Gastrocnemius medialis (tissue), 4 donors: Measurements from ENCODE around the gene RERE. TPM values are rescaled to one million over a fixed set of nuclear protein-coding genes. Genes with fewer than 3 reads are reported as not detected.

Experiments used
- ATAC-seq, 2 donors: fragments of 150-250 bp; one replicate each; pipeline ENCODE4 v1.9.1; 2016
- DNase-seq, 2 donors: peaks; one replicate each; pipeline ENCODE4 v3.0.0-alpha.2; 2019
- H3K27ac ChIP-seq, 4 donors: fragments of 200-600 bp; sonication (generic); 1 replicate in 1 of 4; 2 replicates in 3 of 4; pipeline ENCODE4 v1.5.1; 2016 to 2018; ENCODE audit warnings: mild to moderate bottlenecking in 2 of 4, moderate library complexity in 1 of 4
- H3K27me3 ChIP-seq, 3 donors: fragments of 200-600 bp; sonication (generic) in 2 of 3; 1 replicate in 1 of 3; 2 replicates in 2 of 3; pipeline versions ENCODE4 v1.5.1 to v1.6.0; 2016 to 2019; ENCODE audit warnings: mild to moderate bottlenecking in 1 of 3, moderate library complexity in 1 of 3
- H3K36me3 ChIP-seq, 2 donors: fragments of 200-600 bp; sonication (generic) in 1 of 2; one replicate each; pipeline ENCODE4 v1.5.1; 2017 to 2018
- H3K4me1 ChIP-seq, 2 donors: fragments of 200-600 bp; sonication (generic) in 1 of 2; one replicate each; pipeline ENCODE4 v1.5.1; 2016 to 2017; ENCODE audit warnings: mild to moderate bottlenecking in 2 of 2
- H3K4me3 ChIP-seq, 4 donors: fragments of 200-600 bp; sonication (generic) in 3 of 4; 1 replicate in 1 of 4; 2 replicates in 3 of 4; pipeline ENCODE4 v1.5.1; 2016 to 2019; ENCODE audit warnings: mild to moderate bottlenecking in 2 of 4
- H3K9me3 ChIP-seq, 3 donors: fragments of 200-600 bp; sonication (generic) in 2 of 3; 1 replicate in 1 of 3; 2 replicates in 2 of 3; pipeline ENCODE4 v1.5.1; 2016 to 2019
- CTCF ChIP-seq, 5 experiments: fragments of 450-650 bp in 3 of 5; fragments of 200-600 bp in 2 of 5; sonication (generic) in 2 of 5; IDR thresholded peaks in 4 of 5; conservative IDR thresholded peaks in 1 of 5; 1 replicate in 4 of 5; 2 replicates in 1 of 5; pipeline ENCODE4 v1.5.1; 2016 to 2019; ENCODE audit warnings: antibody characterized with exemption in 5 of 5, mild to moderate bottlenecking in 3 of 5, moderate library complexity in 3 of 5
- POLR2A ChIP-seq, 2 donors: fragments of 450-650 bp; IDR thresholded peaks; one replicate each; pipeline ENCODE4 v1.6.1; 2017; ENCODE audit warnings: antibody characterized with exemption in 2 of 2, mild to moderate bottlenecking in 2 of 2, moderate library complexity in 2 of 2
- in situ Hi-C, 4 donors: fragments of 200-750 bp; cut with MboI; loops; one replicate each; pipeline versions ENCODE4 v1.15.0 to v1.8.0; 2017; ENCODE audit warnings: low sequenced_read_pairs in 4 of 4
- intact Hi-C: fragments of 100-400 bp; cut with DNase I; formaldehyde crosslinking; loops from one replicate; pipeline ENCODE4 v1.15.1; 2023; ENCODE audit warnings: low total_unique reads
- total RNA-seq, 4 donors: library from RNA; depleted of rRNA; stranded (reverse); fragments of >200 nt; gene quantifications; one replicate each; pipeline versions ENCODE4 v1.1.0 to v1.2.3, GENCODE V29; 2016

RERE gene
- total RNA-seq, 4 donors from 2014 or later, result 60.8 to 106 (median 102) TPM

GRCh38 chr1:8406960-8407359, 410.5 kb downstream of the RERE start:
- Histone ChIP-seq H3K9me3 (no peaks in the 10 kb centered on the region), H3K27ac (peak overlapping the region; percentile 91 to 100 (median 96)), H3K36me3 (peaks cover 0 to 18% of the 10 kb centered on the region in 2 donors), H3K27me3 (no peaks in the 10 kb centered on the region), H3K4me3 (no peak overlapping the region), H3K4me1 (peaks cover 78 to 86% of the 10 kb centered on the region in 2 donors)
- DNase-seq (no peak), ATAC-seq (no peak)
- in situ Hi-C loops (no loop called here), intact Hi-C loops (no loop called here)
- TF ChIP-seq CTCF (IDR thresholded peaks at IDR 0.05 in 4 of 5, conservative IDR thresholded peaks at IDR 0.05 in 1 of 5), result no peak
- TF ChIP-seq POLR2A (IDR thresholded peaks at IDR 0.05), result no peak

GRCh38 chr1:8406011-8406410, 411.4 kb downstream of the RERE start:
- H3K27me3 ChIP-seq, result no peaks in the 10 kb centered on the region
- peak overlapping the region; percentile 75 to 98 (median 92) for H3K27ac ChIP-seq
- no peak for DNase-seq
- peaks cover 78 to 86% of the 10 kb centered on the region in 2 donors for H3K4me1 ChIP-seq
- in situ Hi-C loops (no loop called here), intact Hi-C loops (no loop called here)
- no peak for ATAC-seq
- H3K36me3 ChIP-seq, result peaks cover 0 to 26% of the 10 kb centered on the region in 2 donors
- no peak for TF ChIP-seq POLR2A (IDR thresholded peaks at IDR 0.05)
- no peak for TF ChIP-seq CTCF (IDR thresholded peaks at IDR 0.05 in 4 of 5, conservative IDR thresholded peaks at IDR 0.05 in 1 of 5)
- no peaks in the 10 kb centered on the region for H3K9me3 ChIP-seq
- H3K4me3 ChIP-seq, result no peak overlapping the region

GRCh38 chr1:8404460-8405370, 412.7 kb downstream of the RERE start:
- H3K4me1 ChIP-seq, result peaks cover 72 to 84% of the 10 kb centered on the region in 2 donors
- H3K27ac ChIP-seq, result peak overlapping the region; percentile 75 to 98 (median 92)
- intact Hi-C loops, result no loop called here

GRCh38 chr1:8402109-8402710, 415.2 kb downstream of the RERE start:
- intact Hi-C loops, result no loop called here
- no peaks in the 10 kb centered on the region for H3K27me3 ChIP-seq
- H3K27ac ChIP-seq, result peak overlapping the region; percentile 75 to 98 (median 92)
- DNase-seq (peak; percentile 73 to 83), ATAC-seq (peak; percentile 70 to 83)
- peaks cover 71 to 84% of the 10 kb centered on the region in 2 donors for H3K4me1 ChIP-seq
- H3K4me3 ChIP-seq, result no peak overlapping the region
- H3K36me3 ChIP-seq, result peaks cover 0 to 27% of the 10 kb centered on the region in 2 donors
- TF ChIP-seq POLR2A (IDR thresholded peaks at IDR 0.05) (no peak), CTCF (IDR thresholded peaks at IDR 0.05 in 4 of 5, conservative IDR thresholded peaks at IDR 0.05 in 1 of 5) (no peak)
- in situ Hi-C loops, result no loop called here
- H3K9me3 ChIP-seq, result no peaks in the 10 kb centered on the region

More at GRCh38 chr1:8404460-8405370, 412.7 kb downstream of the RERE start:
- Histone ChIP-seq H3K36me3 (peaks cover 0 to 27% of the 10 kb centered on the region in 2 donors), H3K9me3 (no peaks in the 10 kb centered on the region), H3K27me3 (no peaks in the 10 kb centered on the region), H3K4me3 (no peak overlapping the region)
- in situ Hi-C loops, result no loop called here
- TF ChIP-seq POLR2A (IDR thresholded peaks at IDR 0.05) (no peak), CTCF (IDR thresholded peaks at IDR 0.05 in 4 of 5, conservative IDR thresholded peaks at IDR 0.05 in 1 of 5) (no peak)
- DNase-seq (no peak), ATAC-seq (no peak)
